ENCODE data around the gene PGGHG. TPM values are rescaled to one million over a fixed set of nuclear protein-coding genes. Genes with fewer than 3 reads are reported as not detected.

Gene PGGHG
- total RNA-seq = 100 to 1,000 TPM; 248 to 484 TPM

DNA sequence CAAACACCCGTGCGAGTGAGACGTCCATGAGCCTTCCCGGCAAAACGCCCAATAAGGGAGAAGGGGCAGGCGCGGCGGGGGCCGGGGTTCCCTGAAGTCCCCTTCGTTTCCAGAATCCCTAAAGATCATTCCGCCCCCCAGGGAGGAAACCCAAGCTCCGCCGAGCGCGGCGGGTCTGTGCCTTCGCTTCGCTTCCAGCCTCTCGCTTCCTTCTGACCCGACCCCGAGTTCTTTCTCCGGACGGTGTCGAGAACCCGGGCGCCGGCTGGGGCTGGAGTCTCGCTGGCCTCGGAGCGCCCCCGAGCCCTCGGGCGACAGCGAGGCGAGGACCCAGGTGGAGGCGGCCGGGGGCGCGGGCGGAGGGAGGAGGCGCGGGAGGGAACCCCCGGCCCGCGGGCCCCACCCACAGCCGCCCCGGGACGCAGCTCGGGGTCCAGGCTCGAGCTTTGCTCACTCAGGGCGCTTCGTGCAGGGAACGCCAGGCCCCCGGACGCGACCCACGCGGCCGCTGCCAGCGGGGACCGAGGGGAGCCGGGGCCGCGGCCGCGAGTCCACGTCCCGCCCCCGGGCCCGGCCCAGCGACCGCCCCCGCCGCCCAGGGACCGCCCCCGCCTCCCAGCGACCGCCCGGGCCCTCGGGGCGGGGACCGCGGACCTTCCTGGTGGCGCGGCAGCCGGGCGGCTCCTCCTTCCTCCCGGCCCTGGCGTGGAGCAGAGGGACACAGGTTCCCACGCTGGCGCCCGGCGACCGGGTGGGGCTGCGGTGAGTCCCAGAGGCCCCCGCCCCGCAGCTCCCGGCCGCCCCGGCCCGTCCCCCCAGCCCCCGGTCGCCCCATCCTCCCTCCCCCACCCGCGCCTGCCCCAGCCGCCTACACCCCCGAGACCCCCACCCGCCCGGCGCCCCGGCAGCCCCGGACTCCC lies at the start of gene PGGHG:
Gene PGGHG, plus strand, starts transcription at position 649 of the 920 bp plus-strand sequence. CDS start 691 bp downstream, outside the sequence.
- intact Hi-C loops (cut with DNase I) = no loop called here

DNA sequence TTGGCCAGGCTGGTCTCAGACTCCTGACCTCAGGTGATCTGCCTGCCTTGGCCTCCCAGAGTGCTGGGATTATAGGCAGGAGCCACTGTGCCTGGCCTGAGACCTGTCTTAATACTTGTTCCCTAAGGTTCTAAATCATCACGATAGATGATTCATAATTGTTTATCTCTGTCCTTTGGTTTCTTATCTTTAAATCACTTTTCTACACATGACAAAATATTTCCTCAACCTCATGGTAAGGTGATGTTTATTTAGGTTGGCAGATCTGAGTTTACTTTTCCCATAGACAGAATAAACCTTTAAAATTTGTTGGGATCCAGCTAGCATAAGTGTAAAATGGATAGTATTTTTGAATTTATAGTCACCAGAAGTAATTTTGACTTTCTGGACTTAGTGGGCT lies 48.6 kb upstream of the PGGHG start:
- Histone ChIP-seq H3K9me3 (no peaks in the 10 kb centered on the region), H3K27ac (no peak overlapping the region), H3K36me3 (replicated peaks in 1 of 2; ENCODE audit: insufficient read depth in 1 of 2, low read depth in 2 of 2) (peaks cover 4 to 10% of the 10 kb centered on the region in 2 donors), H3K4me3 (no peak overlapping the region), H3K27me3 (no peaks in the 10 kb centered on the region), H3K4me1 (peaks cover 19% of the 10 kb centered on the region)
- ATAC-seq (no peak), DNase-seq (no peak)
- intact Hi-C loops (cut with DNase I) = loop anchor here (5.0 kb wide), 1 partner anchor 57 kb away; the partner anchor contains the start of gene IFITM5
- TF ChIP-seq POLR2A (IDR thresholded peaks at IDR 0.05) = no peak
- TF ChIP-seq, protein P1, sequence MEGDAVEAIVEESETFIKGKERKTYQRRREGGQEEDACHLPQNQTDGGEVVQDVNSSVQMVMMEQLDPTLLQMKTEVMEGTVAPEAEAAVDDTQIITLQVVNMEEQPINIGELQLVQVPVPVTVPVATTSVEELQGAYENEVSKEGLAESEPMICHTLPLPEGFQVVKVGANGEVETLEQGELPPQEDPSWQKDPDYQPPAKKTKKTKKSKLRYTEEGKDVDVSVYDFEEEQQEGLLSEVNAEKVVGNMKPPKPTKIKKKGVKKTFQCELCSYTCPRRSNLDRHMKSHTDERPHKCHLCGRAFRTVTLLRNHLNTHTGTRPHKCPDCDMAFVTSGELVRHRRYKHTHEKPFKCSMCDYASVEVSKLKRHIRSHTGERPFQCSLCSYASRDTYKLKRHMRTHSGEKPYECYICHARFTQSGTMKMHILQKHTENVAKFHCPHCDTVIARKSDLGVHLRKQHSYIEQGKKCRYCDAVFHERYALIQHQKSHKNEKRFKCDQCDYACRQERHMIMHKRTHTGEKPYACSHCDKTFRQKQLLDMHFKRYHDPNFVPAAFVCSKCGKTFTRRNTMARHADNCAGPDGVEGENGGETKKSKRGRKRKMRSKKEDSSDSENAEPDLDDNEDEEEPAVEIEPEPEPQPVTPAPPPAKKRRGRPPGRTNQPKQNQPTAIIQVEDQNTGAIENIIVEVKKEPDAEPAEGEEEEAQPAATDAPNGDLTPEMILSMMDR (IDR thresholded peaks at IDR 0.05) = no peak
- 21 to 38% methylated on average over 1 of the region's 1 CpG for WGBS, 2 donors

More for the DNA sequence above, at the start of gene PGGHG:
- Histone ChIP-seq H3K36me3 (replicated peaks in 1 of 2; ENCODE audit: insufficient read depth in 1 of 2, low read depth in 2 of 2) (no peaks in the 10 kb centered on the region), H3K27me3 (no peaks in the 10 kb centered on the region), H3K9me3 (no peaks in the 10 kb centered on the region), H3K27ac (peak within 1 kb of the TSS; percentile 92 to 96 (median 93)), H3K4me3 (peak within 1 kb of the TSS; percentile 49 to 92), H3K4me1 (peaks cover 60% of the 10 kb centered on the region)
- TF ChIP-seq, protein P1 (IDR thresholded peaks at IDR 0.05) = no peak
- peak in 2 of 3 donors; percentile 10 to 63 for TF ChIP-seq POLR2A (IDR thresholded peaks at IDR 0.05)
- DNase-seq (peak; percentile 83 to 88 (median 86)), ATAC-seq (peak; percentile 77)
- 1 to 4% methylated on average over 10 to 76 of the region's 112 CpGs for WGBS, 2 donors

DNA sequence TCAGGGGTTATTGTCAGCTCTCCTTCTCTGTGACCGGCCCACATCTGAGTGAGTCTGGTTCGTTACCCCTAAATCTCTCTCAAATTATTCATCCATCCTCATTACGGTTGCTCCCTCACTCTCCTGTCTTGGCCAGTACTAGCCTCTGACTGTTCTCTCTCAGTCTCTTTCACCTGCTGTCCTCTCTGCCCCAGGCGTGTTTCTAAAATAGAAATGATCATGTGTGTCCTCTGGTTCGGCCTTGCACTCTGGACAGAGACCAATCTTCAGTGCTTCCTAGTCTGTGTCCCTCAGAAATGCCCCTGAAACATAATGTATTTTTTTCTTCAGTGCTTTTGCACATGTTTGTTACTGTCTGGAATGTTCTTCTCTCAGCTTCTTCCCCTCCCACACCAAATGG lies 47.3 kb upstream of the PGGHG start:
- intact Hi-C loops (cut with DNase I) = loop anchor here (5.0 kb wide), 1 partner anchor 56 kb away; the partner anchor contains the start of gene IFITM5
- peaks cover 15% of the 10 kb centered on the region for H3K4me1 ChIP-seq
- H3K9me3 ChIP-seq = no peaks in the 10 kb centered on the region
- WGBS, 2 donors = 91 to 93% methylated on average over 5 of the region's 5 CpGs
- no peak for DNase-seq
- TF ChIP-seq, protein P1 (IDR thresholded peaks at IDR 0.05) = no peak
- TF ChIP-seq POLR2A (IDR thresholded peaks at IDR 0.05) = no peak
- no peak overlapping the region for H3K27ac ChIP-seq
- no peak overlapping the region for H3K4me3 ChIP-seq
- H3K27me3 ChIP-seq = no peaks in the 10 kb centered on the region
- peaks cover 6 to 15% of the 10 kb centered on the region in 2 donors for H3K36me3 ChIP-seq (replicated peaks in 1 of 2; ENCODE audit: insufficient read depth in 1 of 2, low read depth in 2 of 2)
- no peak for ATAC-seq

DNA sequence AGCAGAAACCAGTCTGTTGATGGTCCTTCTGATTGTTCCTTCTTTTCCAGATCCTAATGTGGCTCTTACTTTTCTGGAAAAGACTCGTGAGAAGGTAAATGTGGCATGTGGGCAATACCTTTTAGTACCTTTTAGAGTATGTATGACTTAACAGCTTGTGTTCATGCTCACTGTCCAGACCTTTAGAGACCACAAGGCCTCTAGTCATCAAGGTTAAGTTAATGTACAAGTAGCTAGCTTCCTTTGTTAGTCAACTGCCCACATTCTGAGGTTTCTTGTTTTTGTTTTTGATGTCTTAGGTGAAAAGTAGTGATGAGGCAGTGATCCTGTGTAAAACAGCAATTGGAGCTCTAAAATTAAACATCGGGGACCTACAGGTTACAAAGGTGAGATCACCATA lies 44.5 kb upstream of the PGGHG start:
- Histone ChIP-seq H3K4me3 (no peak overlapping the region), H3K4me1 (no peaks in the 10 kb centered on the region), H3K27ac (no peak overlapping the region), H3K27me3 (no peaks in the 10 kb centered on the region), H3K9me3 (no peaks in the 10 kb centered on the region), H3K36me3 (replicated peaks in 1 of 2; ENCODE audit: insufficient read depth in 1 of 2, low read depth in 2 of 2) (peaks cover 17 to 33% of the 10 kb centered on the region in 2 donors)
- DNase-seq (no peak), ATAC-seq (no peak)
- intact Hi-C loops (cut with DNase I) = loop anchor here (5.0 kb wide), 1 partner anchor 53 kb away; the partner anchor contains the start of gene IFITM5
- TF ChIP-seq POLR2A (IDR thresholded peaks at IDR 0.05) = no peak
- TF ChIP-seq, protein P1 (IDR thresholded peaks at IDR 0.05) = no peak
- 89 to 92% methylated on average over 2 of the region's 2 CpGs for WGBS, 2 donors

Data from body of pancreas (tissue), 4 donors.